Stimulated activated naive B cell treated with anti-CD40 and anti-IgM and Interleukin-4, amounts not matched to agents 10 μg/mL and 1 μg/mL and 100 μg/mL, for 72 hours (primary cell): ENCODE results near the gene CHSY3.

ENCODE experiments used
- ATAC-seq, 2 donors: fragments of 150-1000 bp; cut with Tn5 transposase; replicated peaks; 2 replicates each; pipeline ENCODE4 v1.10.0; 2021; ENCODE audit warnings: moderate library complexity in 1 of 2
- DNase-seq: peaks from one replicate; pipeline ENCODE4 v3.0.0; 2021
- H3K27ac Mint-ChIP-seq: one replicate; pipeline ENCODE4 v1.8.0; 2022; ENCODE audit warnings: mild to moderate bottlenecking, mixed read lengths
- H3K27me3 Mint-ChIP-seq, 2 donors: one replicate each; pipeline ENCODE4 v1.8.0; 2022; ENCODE audit warnings: mixed read lengths in 2 of 2
- H3K36me3 Mint-ChIP-seq, 2 donors: one replicate each; pipeline ENCODE4 v1.8.0; 2022; ENCODE audit warnings: mixed read lengths in 2 of 2, mild to moderate bottlenecking in 1 of 2
- H3K4me1 Mint-ChIP-seq, 2 donors: one replicate each; pipeline ENCODE4 v1.8.0; 2022; ENCODE audit warnings: mixed read lengths in 2 of 2, mild to moderate bottlenecking in 1 of 2
- H3K4me3 Mint-ChIP-seq, 2 donors: one replicate each; pipeline ENCODE4 v1.8.0; 2022; ENCODE audit warnings: mild to moderate bottlenecking in 2 of 2, mixed read lengths in 2 of 2, moderate library complexity in 1 of 2
- H3K9me3 Mint-ChIP-seq, 2 donors: one replicate each; pipeline ENCODE4 v1.8.0; 2022; ENCODE audit warnings: mixed read lengths in 2 of 2, mild to moderate bottlenecking in 1 of 2

The CHSY3 gene

DNA sequence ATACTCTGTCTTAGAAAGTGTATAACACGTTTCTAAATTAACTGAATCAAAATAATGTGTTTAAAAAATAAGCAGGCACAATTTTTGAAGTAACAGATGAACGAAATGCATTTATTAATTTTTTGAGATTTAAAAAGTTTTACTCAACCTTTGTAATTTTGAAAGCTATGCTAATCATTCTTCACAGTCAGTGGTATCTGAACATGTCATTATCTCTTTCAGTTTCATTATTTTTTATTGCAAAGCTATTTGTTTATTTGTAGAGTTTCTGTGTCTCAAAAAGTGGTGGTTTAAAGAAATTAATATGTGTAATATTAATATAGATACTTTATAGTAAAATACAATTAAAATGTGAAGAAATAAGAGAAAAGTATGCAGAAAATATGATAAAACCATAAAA, 11.2 kb downstream of the CHSY3 start:
- no peak overlapping the region for H3K27ac Mint-ChIP-seq
- H3K4me1 Mint-ChIP-seq: no peaks in the 10 kb centered on the region
- ATAC-seq (no peak), DNase-seq (no peak)
- H3K36me3 Mint-ChIP-seq: no peaks in the 10 kb centered on the region
- peaks cover 3 to 7% of the 10 kb centered on the region in 2 donors for H3K9me3 Mint-ChIP-seq
- no peaks in the 10 kb centered on the region for H3K27me3 Mint-ChIP-seq
- H3K4me3 Mint-ChIP-seq: no peak overlapping the region

DNA sequence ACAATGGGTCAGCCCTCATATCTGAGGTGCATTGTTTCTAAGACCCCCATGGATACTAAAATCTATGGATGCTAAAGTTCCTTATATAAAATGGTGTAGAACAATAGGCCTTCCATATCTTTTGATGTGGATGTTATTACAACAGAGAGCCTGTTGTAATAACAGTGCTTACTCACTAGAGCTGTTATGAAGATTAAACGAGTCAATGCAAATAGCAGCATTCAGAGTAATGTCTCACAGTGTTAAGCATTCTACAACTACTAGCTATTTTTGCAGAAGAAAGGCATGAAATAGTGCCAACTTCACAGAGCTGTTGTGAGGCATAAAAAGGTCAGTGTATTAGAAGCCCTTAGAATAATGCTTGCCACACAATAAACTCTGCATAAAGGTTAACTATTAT, 13.0 kb downstream of the CHSY3 start:
- no peak for ATAC-seq
- Mint-ChIP-seq H3K36me3 (no peaks in the 10 kb centered on the region), H3K27ac (no peak overlapping the region), H3K4me1 (no peaks in the 10 kb centered on the region), H3K9me3 (peaks cover 3 to 7% of the 10 kb centered on the region in 2 donors), H3K27me3 (no peaks in the 10 kb centered on the region), H3K4me3 (no peak overlapping the region)
- no peak for DNase-seq

DNA sequence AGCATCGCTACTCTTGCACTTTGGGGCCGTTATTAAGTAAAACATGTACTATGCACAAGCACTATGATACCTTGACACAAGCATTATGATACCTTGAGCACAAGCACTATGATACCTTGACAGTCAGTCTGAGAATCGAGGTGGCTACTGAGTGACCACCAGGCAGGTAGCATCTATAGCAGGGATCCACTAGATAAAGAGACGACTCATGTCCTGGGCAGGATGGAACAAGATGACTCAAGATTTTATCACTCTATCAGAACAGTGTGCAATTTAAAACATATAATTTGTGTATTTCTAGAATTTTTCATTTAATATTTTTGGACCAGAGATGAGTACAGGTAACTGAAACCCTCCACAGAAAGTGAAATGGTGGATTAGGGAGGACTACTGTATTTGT, 16.9 kb downstream of the CHSY3 start:
- ATAC-seq (no peak), DNase-seq (no peak)
- H3K4me1 Mint-ChIP-seq: no peaks in the 10 kb centered on the region
- H3K27me3 Mint-ChIP-seq: no peaks in the 10 kb centered on the region
- H3K27ac Mint-ChIP-seq: no peak overlapping the region
- peaks cover 3 to 7% of the 10 kb centered on the region in 2 donors for H3K9me3 Mint-ChIP-seq
- H3K4me3 Mint-ChIP-seq: no peak overlapping the region
- H3K36me3 Mint-ChIP-seq: no peaks in the 10 kb centered on the region

DNA sequence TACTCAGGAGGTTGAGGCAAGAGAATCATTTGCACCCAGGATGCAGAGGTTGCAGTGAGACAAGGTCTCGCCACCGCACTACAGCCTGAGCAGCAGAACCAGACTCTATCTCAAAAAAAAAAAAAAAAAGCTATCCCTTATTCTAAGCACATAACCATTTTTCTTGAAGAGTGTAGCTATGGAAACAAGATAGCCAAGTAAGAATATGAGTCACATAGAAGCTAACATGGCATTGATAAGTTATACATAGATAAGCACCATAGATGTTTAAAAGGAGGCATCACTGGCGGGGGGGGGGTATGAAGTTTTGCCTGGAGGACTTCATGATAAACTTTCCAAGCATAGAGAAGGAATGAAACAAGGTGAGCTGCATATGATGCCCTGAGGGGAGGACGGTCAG, 26.0 kb downstream of the CHSY3 start:
- DNase-seq: no peak
- H3K36me3 Mint-ChIP-seq: no peaks in the 10 kb centered on the region
- H3K4me3 Mint-ChIP-seq: no peak overlapping the region
- ATAC-seq: no peak
- no peak overlapping the region for H3K27ac Mint-ChIP-seq
- no peaks in the 10 kb centered on the region for H3K4me1 Mint-ChIP-seq
- no peaks in the 10 kb centered on the region for H3K27me3 Mint-ChIP-seq
- peaks cover 0 to 1% of the 10 kb centered on the region in 2 donors for H3K9me3 Mint-ChIP-seq

DNA sequence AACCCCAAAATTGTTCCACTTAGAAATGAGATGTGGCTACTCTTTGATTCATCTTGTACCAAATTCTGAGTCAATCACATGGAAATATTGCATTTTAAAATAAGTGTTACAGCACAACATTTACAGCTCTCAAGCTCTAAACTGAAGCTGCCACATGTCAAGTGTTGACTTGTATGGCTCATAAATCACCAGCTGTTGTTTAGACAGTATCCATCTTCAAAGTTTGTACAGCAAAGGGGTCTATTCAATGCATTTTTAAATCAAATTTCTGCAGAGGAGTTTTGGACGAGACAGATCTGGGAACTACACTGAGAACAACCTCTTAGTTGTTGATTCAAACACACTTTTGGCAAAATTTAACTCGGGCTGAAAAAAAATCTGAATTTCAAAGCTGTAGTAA, 31.4 kb downstream of the CHSY3 start:
- ATAC-seq (no peak), DNase-seq (no peak)
- H3K36me3 Mint-ChIP-seq: no peaks in the 10 kb centered on the region
- H3K9me3 Mint-ChIP-seq: peaks cover 13 to 20% of the 10 kb centered on the region in 2 donors
- no peaks in the 10 kb centered on the region for H3K27me3 Mint-ChIP-seq
- no peaks in the 10 kb centered on the region for H3K4me1 Mint-ChIP-seq
- no peak overlapping the region for H3K27ac Mint-ChIP-seq
- no peak overlapping the region for H3K4me3 Mint-ChIP-seq

DNA sequence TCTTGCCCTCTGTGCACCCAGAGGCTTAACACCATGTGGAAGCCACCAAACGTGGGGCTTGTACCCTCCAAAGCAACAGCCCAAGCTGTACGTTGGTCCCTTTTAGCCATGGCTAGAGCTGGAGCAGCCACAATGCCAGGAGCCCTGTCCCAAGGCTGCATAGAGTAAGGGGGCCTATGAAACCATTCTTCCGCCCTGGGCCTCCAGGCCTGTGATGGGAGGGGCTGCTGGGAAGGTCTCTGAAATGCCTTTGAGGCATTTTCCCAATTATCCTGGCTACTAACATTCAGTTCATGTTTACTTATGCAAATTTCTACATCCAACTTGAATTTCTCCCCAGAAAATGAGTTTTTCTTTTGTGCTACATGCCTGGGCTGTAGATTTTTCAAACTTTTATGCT, 33.8 kb downstream of the CHSY3 start:
- DNase-seq: no peak
- H3K4me1 Mint-ChIP-seq: no peaks in the 10 kb centered on the region
- no peak overlapping the region for H3K27ac Mint-ChIP-seq
- H3K9me3 Mint-ChIP-seq: peaks cover 13 to 20% of the 10 kb centered on the region in 2 donors
- H3K36me3 Mint-ChIP-seq: no peaks in the 10 kb centered on the region
- no peak for ATAC-seq
- H3K4me3 Mint-ChIP-seq: no peak overlapping the region
- H3K27me3 Mint-ChIP-seq: no peaks in the 10 kb centered on the region

DNA sequence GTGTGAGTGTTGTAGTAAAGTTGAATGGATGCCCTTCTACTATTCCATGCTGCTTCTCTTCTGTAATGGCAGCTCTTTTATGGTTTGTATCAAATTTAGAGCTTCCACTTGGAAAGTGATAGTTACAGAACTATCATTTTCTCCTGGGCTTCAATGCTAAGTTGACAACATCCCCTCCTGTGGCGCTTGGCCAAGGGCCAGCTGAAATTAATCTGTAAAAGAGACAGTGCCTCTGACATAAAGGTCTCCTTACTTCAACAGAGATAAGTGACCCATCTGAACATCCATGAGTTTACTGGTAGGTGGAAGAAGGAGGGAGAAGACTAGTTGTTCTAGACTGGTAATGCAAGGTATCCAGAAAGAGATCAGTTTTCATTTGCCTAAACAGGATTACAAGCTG, 39.7 kb downstream of the CHSY3 start:
- Mint-ChIP-seq H3K9me3 (peaks cover 0 to 3% of the 10 kb centered on the region in 2 donors), H3K27me3 (no peaks in the 10 kb centered on the region), H3K4me3 (no peak overlapping the region), H3K27ac (no peak overlapping the region), H3K4me1 (no peaks in the 10 kb centered on the region), H3K36me3 (no peaks in the 10 kb centered on the region)
- no peak for ATAC-seq
- no peak for DNase-seq

DNA sequence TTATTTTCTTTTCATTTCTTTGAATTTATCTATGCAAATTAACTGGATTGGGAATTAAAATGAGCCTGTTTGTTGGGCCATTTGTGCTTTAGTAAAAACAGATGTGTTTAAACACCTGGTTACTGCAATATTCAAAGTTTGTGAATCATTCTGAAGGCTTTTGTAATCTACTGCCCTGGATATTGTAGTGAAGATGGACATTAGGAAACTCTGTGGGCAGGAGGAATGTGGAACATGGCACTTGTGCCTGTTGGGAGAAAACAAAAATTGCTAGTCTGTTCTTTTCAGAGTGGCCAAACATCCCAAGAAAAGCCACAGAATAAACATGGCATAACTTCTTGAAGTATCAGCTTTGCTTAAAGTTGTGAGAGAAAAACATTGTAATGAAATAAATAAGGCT, 40.8 kb downstream of the CHSY3 start:
- no peaks in the 10 kb centered on the region for H3K27me3 Mint-ChIP-seq
- H3K4me3 Mint-ChIP-seq: no peak overlapping the region
- ATAC-seq (no peak), DNase-seq (no peak)
- no peaks in the 10 kb centered on the region for H3K36me3 Mint-ChIP-seq
- H3K4me1 Mint-ChIP-seq: no peaks in the 10 kb centered on the region
- peaks cover 0 to 3% of the 10 kb centered on the region in 2 donors for H3K9me3 Mint-ChIP-seq
- no peak overlapping the region for H3K27ac Mint-ChIP-seq

DNA sequence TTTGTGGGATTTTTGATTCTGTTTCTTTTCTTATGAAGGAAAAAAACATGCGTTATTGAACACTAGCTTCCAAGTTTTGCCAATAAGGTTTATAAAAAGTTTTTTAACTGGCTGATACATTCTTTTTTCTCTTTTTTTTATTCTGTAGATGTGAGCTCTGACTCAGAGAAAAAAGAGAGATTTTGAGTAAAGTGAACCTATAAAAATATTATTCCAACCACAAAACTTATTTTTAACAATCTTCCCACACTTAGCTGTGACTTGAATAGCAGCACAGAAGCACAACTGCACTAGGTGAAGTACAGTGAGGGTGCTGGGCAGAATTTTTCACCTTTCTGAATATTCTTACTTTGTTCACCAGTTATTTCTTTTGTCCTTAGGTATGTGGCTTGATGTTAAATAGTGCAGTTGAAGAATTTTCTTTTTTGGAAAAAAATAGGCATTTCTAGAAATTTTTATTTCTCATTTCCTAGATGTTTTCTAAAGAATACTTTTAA, 41.6 kb downstream of the CHSY3 start:
- Mint-ChIP-seq H3K27me3 (no peaks in the 10 kb centered on the region), H3K4me1 (no peaks in the 10 kb centered on the region), H3K9me3 (peaks cover 0 to 3% of the 10 kb centered on the region in 2 donors), H3K4me3 (no peak overlapping the region), H3K36me3 (no peaks in the 10 kb centered on the region), H3K27ac (no peak overlapping the region)
- ATAC-seq: no peak
- DNase-seq: no peak

DNA sequence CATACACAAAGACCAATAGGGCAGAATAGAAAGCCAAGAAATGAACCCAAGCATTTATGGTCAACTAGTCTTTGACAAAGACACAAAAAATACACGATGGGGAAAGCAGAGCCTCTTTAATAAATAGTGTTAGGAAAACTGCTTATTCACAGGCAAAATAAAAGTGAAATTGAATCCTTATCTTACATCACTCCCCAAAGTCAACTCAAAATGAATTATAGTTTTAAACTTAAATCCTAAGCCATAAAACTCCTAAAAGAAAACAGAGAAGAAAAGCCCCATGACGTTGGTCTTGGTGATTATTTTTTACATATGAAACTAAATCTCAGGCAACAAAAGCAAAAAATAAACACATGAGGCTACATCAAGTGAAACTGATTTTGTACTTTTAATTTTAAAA, 46.8 kb downstream of the CHSY3 start:
- H3K27ac Mint-ChIP-seq: no peak overlapping the region

DNA sequence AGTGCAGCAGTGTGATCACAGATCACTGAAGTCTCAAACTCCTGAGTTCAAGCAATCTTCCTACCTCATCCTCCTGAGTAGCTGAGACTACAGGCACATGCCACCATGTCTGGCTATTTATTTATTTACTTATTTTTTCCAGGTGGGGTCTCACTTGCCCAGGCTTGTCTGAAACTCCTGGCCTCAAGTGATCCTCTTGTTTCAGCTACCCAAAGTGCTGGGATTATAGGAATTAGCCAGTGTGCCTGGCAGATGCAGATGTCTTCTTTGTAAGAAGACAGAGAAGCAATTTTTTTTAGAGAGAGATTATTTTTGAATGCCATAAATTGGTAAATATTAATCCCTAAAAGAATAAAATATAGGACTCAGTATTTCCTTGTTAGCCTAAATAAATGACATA, 54.3 kb downstream of the CHSY3 start:
- Mint-ChIP-seq H3K4me3 (no peak overlapping the region), H3K4me1 (no peaks in the 10 kb centered on the region), H3K9me3 (peaks cover 13 to 15% of the 10 kb centered on the region in 2 donors), H3K36me3 (no peaks in the 10 kb centered on the region), H3K27me3 (no peaks in the 10 kb centered on the region), H3K27ac (no peak overlapping the region)
- ATAC-seq (no peak), DNase-seq (no peak)

More for the DNA sequence above, 46.8 kb downstream of the CHSY3 start:
- Mint-ChIP-seq H3K27me3 (no peaks in the 10 kb centered on the region), H3K9me3 (peaks cover 11 to 15% of the 10 kb centered on the region in 2 donors), H3K36me3 (no peaks in the 10 kb centered on the region), H3K4me3 (no peak overlapping the region), H3K4me1 (no peaks in the 10 kb centered on the region)
- ATAC-seq: no peak
- no peak for DNase-seq

DNA sequence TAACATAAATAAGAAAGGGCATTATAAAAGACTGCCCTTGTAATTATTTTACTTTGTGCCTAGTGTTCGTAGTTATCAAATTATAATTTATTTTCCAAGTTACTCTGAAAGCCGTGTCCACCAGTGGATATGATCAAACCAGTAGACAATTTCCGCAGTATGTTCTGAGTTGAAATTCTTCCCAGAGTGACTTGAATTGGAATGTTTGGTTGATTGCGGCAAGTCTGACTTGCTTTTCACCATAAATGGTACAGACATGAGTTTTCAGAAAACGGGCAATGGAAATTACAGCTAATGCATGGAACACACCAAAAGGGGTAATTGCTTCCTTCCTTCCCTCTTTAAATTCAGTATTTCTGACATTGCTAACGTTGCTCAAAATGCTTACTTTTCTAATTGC, 56.6 kb downstream of the CHSY3 start:
- Mint-ChIP-seq H3K4me1 (no peaks in the 10 kb centered on the region), H3K27ac (no peak overlapping the region), H3K36me3 (no peaks in the 10 kb centered on the region), H3K4me3 (no peak overlapping the region), H3K27me3 (no peaks in the 10 kb centered on the region), H3K9me3 (peaks cover 2 to 6% of the 10 kb centered on the region in 2 donors)
- ATAC-seq (no peak), DNase-seq (no peak)

DNA sequence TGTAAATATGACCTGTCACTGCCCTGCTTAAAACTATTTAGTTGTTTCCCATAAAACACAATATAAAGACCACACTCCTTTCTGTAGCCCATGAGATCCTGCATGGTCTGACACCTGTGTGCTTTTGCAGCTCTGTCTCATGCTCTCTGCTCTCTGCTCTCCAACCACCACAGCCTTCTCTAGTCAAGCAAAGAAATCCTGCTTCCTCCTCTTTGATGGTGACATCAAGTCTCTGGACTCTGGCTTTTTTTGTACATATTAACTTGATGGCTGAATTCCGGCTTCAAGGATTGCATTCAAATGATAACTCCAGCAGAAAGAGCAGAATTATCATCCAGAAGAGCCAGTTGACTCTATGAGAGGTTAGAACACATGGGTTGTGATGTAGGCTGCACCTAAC, 58.2 kb downstream of the CHSY3 start:
- Mint-ChIP-seq H3K27ac (no peak overlapping the region), H3K27me3 (no peaks in the 10 kb centered on the region), H3K36me3 (no peaks in the 10 kb centered on the region), H3K9me3 (peaks cover 0 to 2% of the 10 kb centered on the region in 2 donors), H3K4me3 (no peak overlapping the region), H3K4me1 (no peaks in the 10 kb centered on the region)
- DNase-seq: no peak
- ATAC-seq: no peak

DNA sequence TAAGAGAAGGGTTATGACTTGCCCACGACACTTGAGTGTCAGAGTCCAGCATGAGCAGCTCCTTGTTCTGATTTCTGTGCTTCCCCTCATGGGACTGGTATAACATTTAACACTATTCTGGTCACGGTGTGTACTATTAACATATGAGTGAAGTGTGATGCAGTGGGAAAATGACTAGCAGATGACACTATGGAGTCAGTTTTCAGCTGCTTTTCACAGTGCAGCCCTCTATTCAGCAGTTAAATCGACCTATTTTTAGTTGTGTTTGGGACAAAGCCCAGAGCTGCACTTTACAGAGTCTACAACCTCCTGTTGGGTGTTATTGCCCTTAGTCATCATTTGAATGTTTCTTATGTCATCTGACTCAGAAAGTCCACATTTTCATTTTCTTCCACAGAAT, 59.1 kb downstream of the CHSY3 start:
- DNase-seq: no peak
- H3K4me3 Mint-ChIP-seq: no peak overlapping the region
- H3K27me3 Mint-ChIP-seq: no peaks in the 10 kb centered on the region
- no peaks in the 10 kb centered on the region for H3K4me1 Mint-ChIP-seq
- no peak overlapping the region for H3K27ac Mint-ChIP-seq
- no peaks in the 10 kb centered on the region for H3K36me3 Mint-ChIP-seq
- no peaks in the 10 kb centered on the region for H3K9me3 Mint-ChIP-seq
- ATAC-seq: no peak

DNA sequence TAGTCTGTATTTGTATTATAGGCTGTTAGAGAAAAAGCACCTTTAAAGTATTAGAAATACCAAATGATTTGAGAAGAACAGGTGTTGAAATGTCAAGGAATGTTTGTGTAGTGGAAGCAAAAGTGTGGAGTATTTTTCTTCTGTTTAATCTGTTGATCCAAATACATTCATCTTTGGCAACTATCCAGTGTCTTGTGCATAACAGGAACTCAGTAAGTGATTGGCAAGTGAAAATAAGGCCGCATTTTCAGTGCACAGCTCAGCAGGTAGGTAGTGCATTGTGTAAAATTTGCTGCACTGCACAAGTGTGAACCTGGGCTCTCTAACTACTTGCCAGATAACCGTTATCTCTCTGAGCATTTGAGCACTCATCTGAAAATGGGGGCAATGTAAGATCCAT, 61.8 kb downstream of the CHSY3 start:
- H3K27ac Mint-ChIP-seq: no peak overlapping the region
- no peaks in the 10 kb centered on the region for H3K4me1 Mint-ChIP-seq
- no peaks in the 10 kb centered on the region for H3K36me3 Mint-ChIP-seq
- H3K27me3 Mint-ChIP-seq: no peaks in the 10 kb centered on the region
- H3K4me3 Mint-ChIP-seq: no peak overlapping the region
- no peaks in the 10 kb centered on the region for H3K9me3 Mint-ChIP-seq
- DNase-seq (no peak), ATAC-seq (no peak)

DNA sequence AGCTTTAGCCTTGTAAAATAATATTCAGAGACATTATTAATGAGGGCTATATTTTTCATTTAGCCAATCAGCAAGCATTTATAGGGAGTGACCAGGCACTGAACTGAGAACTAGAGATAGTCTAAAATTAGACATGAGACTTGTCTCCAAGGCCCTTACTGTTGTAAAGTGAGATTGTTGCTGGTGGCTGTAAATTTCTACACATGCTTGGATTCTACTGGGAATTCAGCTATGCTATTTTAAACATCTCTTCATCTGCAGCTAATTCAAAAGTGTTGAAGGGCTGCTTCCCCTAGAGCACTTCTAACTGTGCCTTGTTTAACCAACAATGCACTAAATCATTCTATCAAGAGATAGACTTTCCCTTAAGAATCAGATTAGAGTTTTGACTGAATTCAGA, 67.4 kb downstream of the CHSY3 start:
- DNase-seq (no peak), ATAC-seq (no peak)
- no peak overlapping the region for H3K27ac Mint-ChIP-seq
- no peaks in the 10 kb centered on the region for H3K36me3 Mint-ChIP-seq
- no peaks in the 10 kb centered on the region for H3K4me1 Mint-ChIP-seq
- H3K9me3 Mint-ChIP-seq: no peaks in the 10 kb centered on the region
- no peaks in the 10 kb centered on the region for H3K27me3 Mint-ChIP-seq
- no peak overlapping the region for H3K4me3 Mint-ChIP-seq
